Pons (tissue), 1 donor: ENCODE measurements around the gene EXOSC2.

Experiments
- DNase-seq: peaks from one replicate; pipeline ENCODE4 v3.0.0-alpha.2; 2016; ENCODE audit warnings: low spot score

The EXOSC2 gene

GRCh38 chr9:130736834-130737233, 43.3 kb downstream of the EXOSC2 start:
- no peak for DNase-seq

- no peak for DNase-seq
Observed at GRCh38 chr9:130738281-130738680, 44.7 kb downstream of the EXOSC2 start.

- DNase-seq = no peak
Observed at GRCh38 chr9:130739081-130739480, 45.5 kb downstream of the EXOSC2 start.

GRCh38 chr9:130740218-130741023, 46.8 kb downstream of the EXOSC2 start:
- no peak for DNase-seq

GRCh38 chr9:130741024-130741305, 47.4 kb downstream of the EXOSC2 start:
- DNase-seq = no peak

GRCh38 chr9:130741831-130742449, 48.4 kb downstream of the EXOSC2 start:
- DNase-seq = no peak

GRCh38 chr9:130743656-130744055, 50.1 kb downstream of the EXOSC2 start:
- no peak for DNase-seq

GRCh38 chr9:130745210-130745800, 51.7 kb downstream of the EXOSC2 start:
- DNase-seq = no peak

GRCh38 chr9:130745829-130746228, 52.2 kb downstream of the EXOSC2 start:
- DNase-seq = no peak

- DNase-seq = no peak
Observed at GRCh38 chr9:130746434-130747212, 53.0 kb downstream of the EXOSC2 start.

GRCh38 chr9:130751631-130752355, 58.2 kb downstream of the EXOSC2 start:
- no peak for DNase-seq
